Epithelial cell of proximal tubule (primary cell): ENCODE data around the gene SLMAP. TPM values are rescaled to one million over a fixed set of nuclear protein-coding genes. Genes with fewer than 3 reads are reported as not detected.

ENCODE experiments used
- DNase-seq: peaks from one replicate; pipeline ENCODE4 v3.0.0-alpha.2; 2011; ENCODE audit warnings: low read depth
- H3K4me3 ChIP-seq: 2 replicates; pipeline ENCODE4 v1.5.1; 2011; ENCODE audit warnings: low read depth, mild to moderate bottlenecking, low read length
- total RNA-seq: library from RNA; depleted of rRNA; stranded (reverse); fragments of >200 nt; gene quantifications from 2 replicates; pipeline ENCODE4 v1.2.3, GENCODE V29; 2015
- TF ChIP-seq, protein P1 (sequence below): conservative IDR thresholded peaks from 2 replicates; pipeline ENCODE4 v1.5.1; 2012; ENCODE audit warnings: low read depth, mild to moderate bottlenecking, low read length

SLMAP gene
- total RNA-seq, 1 donor from 2014 or later = 55.1 TPM

DNA sequence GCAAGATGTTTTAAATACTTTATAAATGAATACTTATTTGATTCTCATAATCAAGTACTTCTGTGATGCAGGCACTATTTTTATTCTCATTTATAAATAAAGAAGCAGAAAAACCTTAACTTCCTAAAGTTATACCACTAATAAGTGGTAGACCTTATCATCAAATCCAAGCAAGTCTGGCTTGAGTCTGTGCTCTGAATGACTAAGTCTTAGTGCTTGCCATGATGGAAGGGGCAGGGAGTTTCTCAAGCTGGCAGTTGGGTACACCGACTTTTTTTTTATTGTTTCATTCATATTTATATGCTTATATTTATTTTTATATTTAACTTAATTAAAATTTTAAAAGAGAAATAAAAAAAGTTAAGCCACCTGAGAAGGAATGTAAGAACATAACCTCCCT lies 23.6 kb downstream of the SLMAP start:
- DNase-seq = no peak
- no peak overlapping the region for H3K4me3 ChIP-seq
- TF ChIP-seq, protein P1, sequence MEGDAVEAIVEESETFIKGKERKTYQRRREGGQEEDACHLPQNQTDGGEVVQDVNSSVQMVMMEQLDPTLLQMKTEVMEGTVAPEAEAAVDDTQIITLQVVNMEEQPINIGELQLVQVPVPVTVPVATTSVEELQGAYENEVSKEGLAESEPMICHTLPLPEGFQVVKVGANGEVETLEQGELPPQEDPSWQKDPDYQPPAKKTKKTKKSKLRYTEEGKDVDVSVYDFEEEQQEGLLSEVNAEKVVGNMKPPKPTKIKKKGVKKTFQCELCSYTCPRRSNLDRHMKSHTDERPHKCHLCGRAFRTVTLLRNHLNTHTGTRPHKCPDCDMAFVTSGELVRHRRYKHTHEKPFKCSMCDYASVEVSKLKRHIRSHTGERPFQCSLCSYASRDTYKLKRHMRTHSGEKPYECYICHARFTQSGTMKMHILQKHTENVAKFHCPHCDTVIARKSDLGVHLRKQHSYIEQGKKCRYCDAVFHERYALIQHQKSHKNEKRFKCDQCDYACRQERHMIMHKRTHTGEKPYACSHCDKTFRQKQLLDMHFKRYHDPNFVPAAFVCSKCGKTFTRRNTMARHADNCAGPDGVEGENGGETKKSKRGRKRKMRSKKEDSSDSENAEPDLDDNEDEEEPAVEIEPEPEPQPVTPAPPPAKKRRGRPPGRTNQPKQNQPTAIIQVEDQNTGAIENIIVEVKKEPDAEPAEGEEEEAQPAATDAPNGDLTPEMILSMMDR = no peak

DNA sequence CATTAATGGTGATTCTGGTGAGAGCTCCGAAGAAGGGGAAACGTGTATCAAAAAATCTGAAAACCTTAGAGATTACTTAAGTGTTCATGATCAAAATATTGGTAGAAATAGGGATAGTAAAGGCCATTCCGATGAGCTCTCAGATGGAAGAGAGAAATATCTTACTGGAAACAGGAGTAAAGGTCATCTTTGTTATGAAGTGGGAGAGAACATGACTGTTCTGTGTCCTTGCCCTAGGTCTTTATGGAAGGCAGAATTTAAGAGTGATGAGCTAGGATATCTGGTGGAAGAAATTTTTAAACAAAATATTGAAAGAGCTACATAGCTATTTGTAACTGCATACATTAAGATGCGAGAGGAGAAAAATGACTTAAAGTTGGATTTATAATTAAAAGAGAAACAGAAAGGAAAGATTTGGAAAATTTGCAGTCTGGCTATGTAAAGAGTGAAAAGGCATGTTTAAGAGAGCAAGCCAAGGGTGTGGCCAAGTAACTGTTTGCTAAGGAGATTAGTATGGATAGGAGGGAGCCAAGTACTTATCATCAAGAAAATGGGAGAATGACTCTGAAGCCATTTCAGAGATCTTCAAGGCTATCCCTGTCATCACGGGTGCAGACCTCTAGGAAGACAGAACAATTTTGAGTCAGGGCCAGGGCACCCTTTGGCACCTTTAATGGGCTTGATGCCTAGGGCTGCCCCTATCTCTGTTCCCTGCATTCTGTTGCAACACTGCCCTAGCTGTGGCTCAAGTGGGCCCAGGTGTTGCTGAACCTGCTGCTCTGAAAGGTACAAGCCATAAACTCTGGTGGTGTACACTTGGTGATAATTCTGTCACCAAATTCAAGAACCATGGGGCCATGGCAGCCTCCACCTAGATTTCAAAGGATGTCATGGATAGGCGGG lies 27.3 kb downstream of the SLMAP start:
- DNase-seq = no peak
- H3K4me3 ChIP-seq = no peak overlapping the region
- TF ChIP-seq, protein P1 = no peak

DNA sequence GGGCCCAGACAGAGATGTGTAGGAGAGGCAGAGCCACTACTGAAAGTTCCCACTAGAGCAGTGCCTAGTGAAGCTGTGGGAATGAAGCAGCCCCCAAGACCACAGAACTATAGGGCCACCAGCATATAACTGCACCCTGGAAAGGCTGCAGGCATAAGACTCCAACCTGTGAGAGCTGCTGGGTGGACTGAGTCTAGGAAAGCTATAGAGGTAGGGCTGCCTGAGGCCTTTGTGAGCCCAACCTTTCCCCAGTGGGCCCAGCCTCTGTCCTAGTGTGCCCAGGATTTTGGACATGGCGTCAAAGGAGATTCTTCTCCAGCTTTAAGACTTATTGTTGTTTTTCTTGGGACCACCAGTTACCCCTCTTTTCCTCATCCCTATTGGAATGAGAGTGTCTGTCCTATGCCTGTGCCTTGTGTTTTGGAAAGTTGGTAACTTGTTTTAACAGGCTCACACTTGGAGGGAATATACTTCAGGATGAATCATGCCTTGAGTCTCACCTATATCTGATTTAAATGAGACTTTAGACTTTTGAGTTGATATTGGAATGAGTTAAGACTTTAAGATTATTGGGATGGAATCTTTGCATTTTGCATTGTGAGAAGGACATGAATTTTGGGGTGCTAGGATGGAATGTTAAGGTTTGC lies 28.1 kb downstream of the SLMAP start:
- TF ChIP-seq, protein P1 = no peak
- H3K4me3 ChIP-seq = no peak overlapping the region
- no peak for DNase-seq

DNA sequence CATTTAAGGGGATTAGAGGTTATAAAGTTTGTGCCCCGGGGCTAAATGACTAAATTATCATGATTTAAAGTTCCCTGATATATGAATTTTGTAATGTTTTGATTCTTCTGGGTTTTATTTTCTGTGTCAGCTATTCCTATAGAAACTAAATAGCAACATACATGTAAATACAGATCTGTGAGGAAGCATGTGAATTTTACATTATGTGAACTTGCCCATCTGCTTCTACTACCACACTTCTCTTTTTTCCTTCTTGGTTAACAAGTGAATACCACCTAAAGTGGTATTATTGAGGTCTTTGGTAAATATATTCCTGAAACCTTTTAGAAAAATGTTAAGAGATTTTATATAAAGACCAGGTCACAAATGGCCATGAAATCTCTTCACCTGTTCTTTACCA lies 29.3 kb downstream of the SLMAP start:
- no peak for DNase-seq
- TF ChIP-seq, protein P1 = no peak

DNA sequence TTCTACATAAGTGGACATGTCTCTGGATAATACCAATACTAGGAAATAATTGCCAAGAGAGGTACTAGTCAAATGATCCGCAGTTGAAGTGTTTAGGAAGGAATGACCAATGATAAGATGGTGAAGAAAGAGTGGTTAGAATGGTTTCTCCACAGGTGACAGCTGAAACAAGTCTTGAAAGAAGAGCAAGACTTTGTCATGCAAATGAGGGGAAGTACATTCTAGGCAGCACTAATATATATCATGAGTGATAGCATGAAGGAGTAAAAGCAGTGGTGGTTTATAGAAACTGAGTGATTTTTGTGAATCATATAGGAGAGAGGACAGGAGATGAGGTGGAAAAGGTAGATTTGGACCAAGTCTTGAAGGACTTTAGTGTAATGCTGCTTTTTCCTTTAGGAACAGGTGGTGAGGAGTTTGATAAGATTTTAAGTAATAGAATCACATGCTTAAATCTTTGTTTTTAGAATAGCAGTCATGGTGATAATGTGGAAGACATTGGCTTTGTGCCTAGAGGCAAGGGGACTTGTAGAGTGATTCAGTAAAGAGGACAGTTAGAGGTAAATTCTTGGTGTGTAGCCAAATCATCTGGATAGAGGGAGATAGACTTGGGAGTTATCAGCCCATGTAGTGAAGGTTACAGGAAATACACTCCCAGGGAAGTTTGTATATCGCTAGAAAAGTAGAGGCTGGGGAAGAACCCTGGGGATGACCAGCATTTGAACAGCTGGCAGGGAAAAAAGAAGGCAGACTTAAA lies 31.9 kb downstream of the SLMAP start:
- TF ChIP-seq, protein P1 = no peak
- DNase-seq = peak; percentile 23
- H3K4me3 ChIP-seq = no peak overlapping the region

More for the DNA sequence above, 29.3 kb downstream of the SLMAP start:
- H3K4me3 ChIP-seq = no peak overlapping the region

DNA sequence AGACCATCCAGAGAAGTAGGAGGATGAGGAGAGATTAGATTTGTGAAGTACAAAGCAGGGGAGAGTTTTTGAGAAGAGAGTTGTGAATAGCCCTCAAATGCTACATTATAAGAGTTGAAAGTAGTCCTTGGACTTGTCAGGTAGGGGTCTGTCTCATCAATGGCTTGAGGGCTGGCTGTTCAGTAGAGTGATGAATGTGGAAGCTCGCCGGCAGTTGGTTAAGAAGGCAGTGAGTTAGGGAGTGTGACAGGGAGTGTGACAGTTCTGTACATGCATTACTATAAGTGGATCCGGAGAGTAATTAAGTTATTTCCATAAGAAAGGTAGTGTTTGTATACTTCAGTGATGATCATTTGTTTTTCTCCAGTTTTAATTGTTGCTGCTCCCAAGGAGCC lies 32.5 kb downstream of the SLMAP start:
- no peak for DNase-seq

More for the DNA sequence above, 32.5 kb downstream of the SLMAP start:
- H3K4me3 ChIP-seq = no peak overlapping the region
- TF ChIP-seq, protein P1 = no peak
